ENCODE measurements around the gene BRWD1. TPM values are rescaled to one million over a fixed set of nuclear protein-coding genes. Genes with fewer than 3 reads are reported as not detected.

The BRWD1 gene
- total RNA-seq (2014; rRNA removed; shearing (Covaris generic)) = 39.1 and 53.2 TPM in 2 replicates
- total RNA-seq (2022) = 61.7 and 68.6 TPM in 2 replicates
- Bru-seq, nascent RNA = percentile 92 among the genes with signal in this experiment
- BruChase-seq, experiment 1, labeled RNA remaining after a 6-hour chase = percentile 84 among the genes with signal in this experiment
- BruChase-seq, experiment 2, labeled RNA remaining after a 2-hour chase = percentile 92 among the genes with signal in this experiment
- long read RNA-seq, full-length matches to known transcripts = 84 of 109 reads
- long read RNA-seq, partial matches to known transcripts = 14 of 109 reads
- long read RNA-seq, other reads (novel, unspliced or antisense) = 11 of 109 reads

DNA sequence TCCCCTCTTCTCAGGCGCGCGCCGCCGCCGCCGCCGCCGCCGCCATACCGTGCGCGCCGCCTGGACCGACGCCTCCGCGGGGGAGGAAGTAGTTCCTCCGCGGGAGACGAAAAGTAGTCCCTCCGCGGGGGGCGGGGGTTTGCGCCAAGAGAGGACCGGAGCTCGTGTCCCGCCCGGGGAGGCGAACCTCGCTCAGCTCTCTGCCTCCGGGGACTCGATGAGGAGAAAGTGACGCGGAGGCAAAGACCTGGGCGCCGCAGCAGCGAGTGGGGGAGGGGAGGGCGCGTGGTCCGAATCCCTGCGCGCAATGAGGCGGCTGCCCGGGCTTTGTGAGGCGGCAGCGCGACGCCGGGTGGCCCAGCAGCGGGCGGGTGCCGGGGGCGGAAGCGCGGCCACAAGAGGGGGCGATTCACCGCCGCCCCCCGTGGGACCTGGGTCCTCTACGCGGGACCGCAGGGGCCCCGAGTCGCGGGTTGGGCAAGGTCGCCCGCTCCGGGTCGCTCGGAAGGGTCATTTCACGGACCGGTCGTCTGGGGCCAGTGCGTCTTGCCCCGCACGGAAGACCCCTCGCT, at the start of gene BRWD1:
BRWD1 (minus strand) TSS at position 62 of the 572 bp plus-strand sequence. CDS start 141 bp downstream, outside the sequence.
- POLR2A ChIA-PET = interaction anchor here (0.7 to 7.6 kb wide), 6 partner anchors 16 to 130 kb away, joined by 3 to 50 read pairs (median 4); partner anchors contain the start of genes HMGN1 and PSMG1

DNA sequence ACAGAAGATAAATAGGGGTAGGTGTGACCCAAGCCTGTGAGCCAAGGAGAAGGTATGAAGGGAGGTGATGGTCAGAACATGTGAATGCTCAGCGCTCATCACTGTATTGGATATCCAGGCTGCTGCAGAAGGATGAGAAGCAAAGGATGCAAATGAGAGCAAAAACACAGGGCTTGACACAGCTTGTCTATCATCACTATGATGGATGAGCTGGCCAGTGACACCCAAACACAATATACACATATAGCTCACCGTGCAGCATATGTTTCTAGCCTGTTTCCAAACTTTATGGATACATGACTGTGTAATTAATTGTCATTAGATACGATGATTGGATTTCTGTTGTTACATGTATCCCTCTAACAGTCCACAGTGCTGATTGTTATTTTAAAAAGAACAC, 49.3 kb upstream of the BRWD1 start:
- ChIA-PET CTCF (ENCODE audit: unreplicated experiment) (interaction anchor here (0.5 kb wide), 1 partner anchor 50 kb away, joined by 9 read pairs; no protein-coding TSS in a partner anchor), POLR2A (interaction anchor here (0.6 to 1.2 kb wide), 4 partner anchors 9 to 32 kb away, joined by 3 to 4 read pairs (median 4); no protein-coding TSS in a partner anchor)
- no peaks in the 10 kb centered on the region for H3K9me2 ChIP-seq (ENCODE audit: insufficient read depth, low read length)
- H4K20me1 ChIP-seq (ENCODE audit: insufficient read depth, low read length) = no peaks in the 10 kb centered on the region
- H2AFZ ChIP-seq (ENCODE audit: low read length) = no peak overlapping the region
- H3K27ac ChIP-seq (ENCODE audit: low read depth, low read length, poor library complexity, severe bottlenecking) = no peak overlapping the region
- TF ChIP-seq CTCF (conservative IDR thresholded peaks at IDR 0.05; ENCODE audit: low read length) = no peak
- no peak for TF ChIP-seq EZH2phosphoT487 (IDR thresholded peaks at IDR 0.05; ENCODE audit: borderline replicate concordance, low read depth, low read length)
- intact Hi-C loops (cut with micrococcal nuclease; ENCODE audit: unreplicated experiment) = no loop called here
- DNase-seq (ENCODE audit: low spot score) = no peak
- no peaks in the 10 kb centered on the region for H3K9me3 ChIP-seq (ENCODE audit: low read length)
- H3K4me1 ChIP-seq (ENCODE audit: insufficient read depth, low read length, poor library complexity, severe bottlenecking) = no peaks in the 10 kb centered on the region
- no TSS peak for BruUV-seq (replicated peaks)
- H3K36me3 ChIP-seq (ENCODE audit: insufficient read depth, low read length) = no peaks in the 10 kb centered on the region
- H3K4me2 ChIP-seq (ENCODE audit: low read length) = no peak overlapping the region
- H3K4me3 ChIP-seq (ENCODE audit: low read depth, low read length, poor library complexity, severe bottlenecking) = no peak overlapping the region
- no peaks in the 10 kb centered on the region for H3K79me2 ChIP-seq (ENCODE audit: insufficient read depth, low read depth, low read length)

More for the DNA sequence above, at the start of gene BRWD1:
- BruUV-seq (replicated peaks) = no TSS peak
- H3K9me3 ChIP-seq (ENCODE audit: low read length) = no peaks in the 10 kb centered on the region
- H3K4me3 ChIP-seq (ENCODE audit: low read depth, low read length, poor library complexity, severe bottlenecking) = peak within 1 kb of the TSS; percentile 87
- peak; percentile 93 for DNase-seq (ENCODE audit: low spot score)
- CTCF ChIA-PET (ENCODE audit: unreplicated experiment) = interaction anchor here (0.6 to 1.1 kb wide), 3 partner anchors 48 to 1846 kb away, joined by 3 read pairs; no protein-coding TSS in a partner anchor
- H3K4me1 ChIP-seq (ENCODE audit: insufficient read depth, low read length, poor library complexity, severe bottlenecking) = peaks cover 52% of the 10 kb centered on the region
- peak within 1 kb of the TSS; percentile 90 for H3K27ac ChIP-seq (ENCODE audit: low read depth, low read length, poor library complexity, severe bottlenecking)
- peak within 1 kb of the TSS; percentile 74 for H2AFZ ChIP-seq (ENCODE audit: low read length)
- H4K20me1 ChIP-seq (ENCODE audit: insufficient read depth, low read length) = peaks cover 9% of the 10 kb centered on the region
- intact Hi-C loops (cut with micrococcal nuclease; ENCODE audit: unreplicated experiment) = loop anchor here (1.0 kb wide), 2 partner anchors 35 to 75 kb away; no protein-coding TSS in a partner anchor
- peak within 1 kb of the TSS; percentile 97 for H3K4me2 ChIP-seq (ENCODE audit: low read length)
- H3K79me2 ChIP-seq (ENCODE audit: insufficient read depth, low read depth, low read length) = peaks cover 36% of the 10 kb centered on the region
- no peaks in the 10 kb centered on the region for H3K9me2 ChIP-seq (ENCODE audit: insufficient read depth, low read length)
- TF ChIP-seq EZH2phosphoT487 (IDR thresholded peaks at IDR 0.05; ENCODE audit: borderline replicate concordance, low read depth, low read length) (no peak), CTCF (conservative IDR thresholded peaks at IDR 0.05; ENCODE audit: low read length) (peak; percentile 52)
- H3K36me3 ChIP-seq (ENCODE audit: insufficient read depth, low read length) = peaks cover 32% of the 10 kb centered on the region
